Endodermal cell (in vitro differentiated cells): ENCODE data around the gene ARHGDIG. TPM values are rescaled to one million over a fixed set of nuclear protein-coding genes. Genes with fewer than 3 reads are reported as not detected.
A peak's percentile ranks its signal among the peaks of the same experiment; 100 is the strongest.
"Not testable (repeated sequence)": the region's sequence is repeated elsewhere in the genome, so short reads cannot be mapped to it uniquely, and the experiment has no call there.

Experiments
- DNase-seq: peaks from one replicate; pipeline ENCODE4 v3.0.0-alpha.2; 2017
- H3K27ac ChIP-seq: 2 replicates; pipeline ENCODE4 v1.5.1; 2013; ENCODE audit warnings: mild to moderate bottlenecking, low read depth, low read length, moderate library complexity
- H3K27me3 ChIP-seq: 2 replicates; pipeline ENCODE4 v1.6.1; 2013; ENCODE audit warnings: mild to moderate bottlenecking, low read length, moderate library complexity; ENCODE audit not compliant: insufficient read depth, control insufficient read depth, poor library complexity, severe bottlenecking
- H3K36me3 ChIP-seq: 2 replicates; pipeline ENCODE4 v1.7.0; 2013; ENCODE audit warnings: mild to moderate bottlenecking, low read length, moderate library complexity; ENCODE audit not compliant: control insufficient read depth, insufficient read depth
- H3K4me1 ChIP-seq: one replicate; pipeline ENCODE4 v1.7.0; 2013; ENCODE audit warnings: low read length; ENCODE audit not compliant: control insufficient read depth, insufficient read depth
- H3K4me3 ChIP-seq: 2 replicates; pipeline ENCODE4 v1.5.1; 2013; ENCODE audit warnings: mild to moderate bottlenecking, low read length, moderate library complexity
- H3K9ac ChIP-seq: 2 replicates; pipeline ENCODE4 v1.6.1; 2013; ENCODE audit warnings: mild to moderate bottlenecking, low read length, moderate library complexity; ENCODE audit not compliant: poor library complexity, severe bottlenecking; ENCODE audit errors: extremely low read depth
- H3K9me3 ChIP-seq: 2 replicates; pipeline ENCODE4 v1.6.1; 2013; ENCODE audit warnings: mild to moderate bottlenecking, low read length, moderate library complexity; ENCODE audit not compliant: control insufficient read depth
- H3K27ac Mint-ChIP-seq: 2 replicates; pipeline ENCODE4 v1.8.0; 2020; ENCODE audit warnings: mixed read lengths
- H3K27me3 Mint-ChIP-seq: 2 replicates; pipeline ENCODE4 v1.8.0; 2021; ENCODE audit warnings: mild to moderate bottlenecking, mixed read lengths; ENCODE audit not compliant: insufficient read depth
- H3K36me3 Mint-ChIP-seq: 2 replicates; pipeline ENCODE4 v1.8.0; 2020; ENCODE audit warnings: low read depth, mixed read lengths
- H3K4me1 Mint-ChIP-seq: 2 replicates; pipeline ENCODE4 v1.8.0; 2020; ENCODE audit warnings: mixed read lengths
- H3K4me3 Mint-ChIP-seq: 2 replicates; pipeline ENCODE4 v1.8.0; 2020; ENCODE audit warnings: mild to moderate bottlenecking, moderate library complexity, mixed read lengths
- H3K9me3 Mint-ChIP-seq: 2 replicates; pipeline ENCODE4 v1.8.0; 2020; ENCODE audit warnings: mild to moderate bottlenecking, mixed read lengths
- WGBS, 2 experiments: methylation state at CpG; one replicate each; pipeline versions ENCODE4 v1.1.5 to v1.1.7; 2013; ENCODE audit warnings: missing lambda C conversion rate in 2 of 2, mixed read lengths in 1 of 2; ENCODE audit not compliant: insufficient coverage in 1 of 2, insufficient read length in 1 of 2; 5-methylcytosine and 5-hydroxymethylcytosine counted together
- total RNA-seq, 2 donors: library from RNA; stranded (reverse); fragmentation: NEBNext Ultra II Directional in 1 of 2; extraction: Animal tissue kit (Norgen Biotek cat#: 25700) in 1 of 2; gene quantifications; 2 replicates in 1 of 2; 3 replicates in 1 of 2; pipeline ENCODE4 v1.2.1, GENCODE V29; 2021
- TF ChIP-seq, protein P1 (sequence below): fragments of 200-600 bp; sonication (generic); conservative IDR thresholded peaks from 2 replicates; pipeline ENCODE4 v1.5.0; 2021; ENCODE audit warnings: antibody characterized with exemption, mild to moderate bottlenecking

Gene ARHGDIG
- total RNA-seq, 2 donors from 2014 or later: 6.8 to 19.2 TPM

DNA sequence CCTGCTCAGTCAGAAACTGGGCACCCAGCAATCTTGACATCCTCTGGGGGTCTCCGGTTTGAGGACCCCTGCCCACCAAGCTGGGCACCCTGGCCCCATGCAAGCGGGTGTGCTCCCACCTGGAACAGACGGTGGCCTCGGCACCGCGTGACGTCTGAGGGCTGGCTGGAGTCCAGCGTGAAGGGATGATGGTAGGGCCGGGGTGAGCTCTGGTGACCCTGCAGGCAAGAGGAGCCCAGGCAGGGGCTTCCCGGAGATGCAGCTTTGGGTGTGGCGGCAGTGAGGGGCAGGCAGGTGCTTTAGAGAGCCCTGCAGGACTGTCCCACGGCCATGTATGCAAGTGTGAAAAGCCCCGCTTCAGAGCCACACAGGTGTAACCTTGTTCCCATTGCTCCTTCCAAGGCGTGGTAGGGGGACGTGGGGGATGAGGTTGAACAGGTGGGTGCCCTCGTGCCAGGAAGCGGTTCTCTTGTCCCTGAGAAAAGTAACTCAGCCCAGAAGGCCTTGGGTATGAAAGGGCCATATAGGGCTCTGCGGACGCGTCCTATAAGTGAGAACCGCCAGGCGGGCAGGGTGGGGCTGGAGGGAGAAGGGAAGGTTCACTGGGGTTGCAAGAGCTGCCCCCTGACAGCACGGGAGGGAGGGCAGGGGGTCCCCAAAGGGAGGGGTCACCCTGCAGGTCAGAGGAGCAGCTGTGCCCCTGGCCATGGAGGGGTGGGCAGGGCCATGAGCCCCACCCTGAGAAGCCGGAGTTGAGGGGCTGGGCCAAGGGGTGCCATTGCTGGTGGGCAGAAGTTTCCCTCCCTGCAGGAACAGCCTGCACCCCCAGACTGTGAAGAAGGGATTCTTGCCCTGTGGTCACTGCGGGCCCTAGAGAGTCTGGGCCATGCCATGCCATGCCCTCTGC is 13.9 kb upstream of the ARHGDIG start:
- Mint-ChIP-seq H3K27me3 (no peaks in the 10 kb centered on the region), H3K4me1 (no peaks in the 10 kb centered on the region), H3K27ac (no peak overlapping the region), H3K36me3 (peaks cover 13% of the 10 kb centered on the region), H3K4me3 (no peak overlapping the region), H3K9me3 (no peaks in the 10 kb centered on the region)
- Histone ChIP-seq H3K9me3 (no peaks in the 10 kb centered on the region), H3K36me3 (no peaks in the 10 kb centered on the region), H3K4me3 (no peak overlapping the region), H3K9ac (no peak overlapping the region), H3K27ac (peak overlapping the region; percentile 7), H3K4me1 (no peaks in the 10 kb centered on the region), H3K27me3 (no peaks in the 10 kb centered on the region)
- 86 to 89% methylated on average over 16 to 25 of the region's 25 CpGs for WGBS, 2 experiments
- TF ChIP-seq, protein P1, sequence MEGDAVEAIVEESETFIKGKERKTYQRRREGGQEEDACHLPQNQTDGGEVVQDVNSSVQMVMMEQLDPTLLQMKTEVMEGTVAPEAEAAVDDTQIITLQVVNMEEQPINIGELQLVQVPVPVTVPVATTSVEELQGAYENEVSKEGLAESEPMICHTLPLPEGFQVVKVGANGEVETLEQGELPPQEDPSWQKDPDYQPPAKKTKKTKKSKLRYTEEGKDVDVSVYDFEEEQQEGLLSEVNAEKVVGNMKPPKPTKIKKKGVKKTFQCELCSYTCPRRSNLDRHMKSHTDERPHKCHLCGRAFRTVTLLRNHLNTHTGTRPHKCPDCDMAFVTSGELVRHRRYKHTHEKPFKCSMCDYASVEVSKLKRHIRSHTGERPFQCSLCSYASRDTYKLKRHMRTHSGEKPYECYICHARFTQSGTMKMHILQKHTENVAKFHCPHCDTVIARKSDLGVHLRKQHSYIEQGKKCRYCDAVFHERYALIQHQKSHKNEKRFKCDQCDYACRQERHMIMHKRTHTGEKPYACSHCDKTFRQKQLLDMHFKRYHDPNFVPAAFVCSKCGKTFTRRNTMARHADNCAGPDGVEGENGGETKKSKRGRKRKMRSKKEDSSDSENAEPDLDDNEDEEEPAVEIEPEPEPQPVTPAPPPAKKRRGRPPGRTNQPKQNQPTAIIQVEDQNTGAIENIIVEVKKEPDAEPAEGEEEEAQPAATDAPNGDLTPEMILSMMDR: no peak
- DNase-seq: peak; percentile 48

DNA sequence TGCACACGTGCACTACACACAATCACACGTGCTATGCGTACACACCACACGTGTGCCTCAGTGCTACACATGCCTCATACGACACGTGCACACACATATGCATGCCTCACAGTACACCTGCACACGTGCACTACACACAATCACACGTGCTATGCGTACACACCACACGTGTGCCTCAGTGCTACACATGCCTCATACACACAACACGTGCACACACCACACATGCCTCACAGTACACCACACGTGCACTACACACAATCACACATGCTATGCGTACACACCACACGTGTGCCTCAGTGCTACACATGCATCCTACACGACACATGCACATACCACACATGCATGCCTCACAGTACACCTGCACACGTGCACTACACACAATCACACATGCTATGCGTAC is 12.8 kb upstream of the ARHGDIG start:
- not testable (repeated sequence) for H3K27ac Mint-ChIP-seq, DNase-seq, H3K4me1 ChIP-seq, H3K4me1 Mint-ChIP-seq, H3K4me3 ChIP-seq, H3K36me3 Mint-ChIP-seq, H3K27ac ChIP-seq, H3K27me3 ChIP-seq, H3K9me3 Mint-ChIP-seq, H3K9ac ChIP-seq, H3K4me3 Mint-ChIP-seq, H3K36me3 ChIP-seq, H3K9me3 ChIP-seq, H3K27me3 Mint-ChIP-seq
- WGBS, 2 experiments: 89 to 98% methylated on average over 13 to 17 of the region's 17 CpGs

DNA sequence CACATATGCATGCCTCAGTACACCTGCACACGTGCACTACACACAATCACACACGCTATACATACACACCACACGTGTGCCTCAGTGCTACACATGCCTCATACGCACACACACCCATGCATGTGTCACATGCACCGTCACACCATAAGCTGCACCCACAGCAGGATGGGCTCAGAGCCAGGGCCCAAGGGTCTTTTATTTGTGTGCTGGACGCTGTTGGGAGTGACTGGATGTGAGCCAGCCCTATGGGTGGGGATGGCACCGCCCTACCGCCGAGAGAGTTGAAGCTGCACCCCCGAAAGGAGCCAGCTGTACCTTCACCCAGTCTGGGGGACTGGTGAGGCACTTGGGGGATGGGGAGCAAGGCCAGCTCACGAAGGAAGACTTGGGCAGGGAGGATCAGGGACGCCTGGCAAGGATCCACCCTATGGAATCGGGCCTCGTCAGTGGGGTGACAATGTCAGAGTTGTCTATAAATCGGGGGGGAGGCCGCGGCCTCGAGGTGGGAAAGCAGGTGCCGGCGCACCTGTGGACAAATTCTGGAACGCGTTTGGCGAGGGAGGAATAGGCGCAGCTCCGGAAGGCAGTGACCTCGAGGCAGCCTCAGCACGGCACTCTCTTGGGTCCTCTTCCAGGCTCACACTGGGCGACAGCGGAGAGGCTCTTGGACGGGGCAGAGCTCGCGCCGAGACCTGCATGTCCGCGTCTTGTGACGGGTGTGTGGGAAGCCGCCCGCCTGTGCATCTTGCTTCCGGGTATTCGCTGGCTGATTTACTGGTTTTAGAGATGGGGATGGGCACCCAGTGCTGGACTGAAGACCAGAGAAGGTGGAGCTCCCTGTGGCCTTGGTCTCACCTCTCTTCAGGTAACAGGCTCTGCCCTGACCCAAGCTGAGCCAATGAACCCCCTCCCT is 12.0 kb upstream of the ARHGDIG start:
- Mint-ChIP-seq H3K27me3 (peaks cover 1% of the 10 kb centered on the region), H3K27ac (no peak overlapping the region), H3K36me3 (peaks cover 3% of the 10 kb centered on the region), H3K4me1 (no peaks in the 10 kb centered on the region), H3K4me3 (no peak overlapping the region), H3K9me3 (no peaks in the 10 kb centered on the region)
- no peaks in the 10 kb centered on the region for H3K9me3 ChIP-seq
- no peak overlapping the region for H3K27ac ChIP-seq
- WGBS, 2 experiments: 88 to 91% methylated on average over 37 to 40 of the region's 40 CpGs
- H3K36me3 ChIP-seq: no peaks in the 10 kb centered on the region
- H3K4me3 ChIP-seq: no peak overlapping the region
- TF ChIP-seq, protein P1: no peak
- no peaks in the 10 kb centered on the region for H3K4me1 ChIP-seq
- H3K9ac ChIP-seq: no peak overlapping the region
- no peak for DNase-seq
- no peaks in the 10 kb centered on the region for H3K27me3 ChIP-seq
